AG04449 (cell line): Measurements from ENCODE around the gene TTN.
"Not testable (repeated sequence)": the region's sequence is repeated elsewhere in the genome, so short reads cannot be mapped to it uniquely, and the experiment has no call there.

Experiments
- CTCF ChIA-PET: fragments of 350-600 bp; formaldehyde crosslinking; extraction: SDS; loops from one replicate; lab custom pipeline; 2021; ENCODE audit warnings: antibody characterized with exemption; lab: Yijun Ruan, JAX
- POLR2A ChIA-PET: fragments of 400-600, 350-600 bp; formaldehyde crosslinking; extraction: SDS; loops from one replicate; lab custom pipeline; 2020; ENCODE audit warnings: antibody characterized with exemption, inconsistent platforms; lab: Yijun Ruan, JAX
- DNase-seq: peaks from one replicate; pipeline ENCODE4 v3.0.0-alpha.2; 2010; ENCODE audit warnings: low read depth, low spot score
- H3K4me3 ChIP-seq: 2 replicates; pipeline ENCODE4 v1.5.1; 2011; ENCODE audit warnings: low read depth, mild to moderate bottlenecking, control low read depth, low read length
- CTCF ChIP-seq: IDR thresholded peaks from one replicate; pipeline ENCODE4 v1.5.1; 2011; ENCODE audit warnings: mild to moderate bottlenecking, moderate library complexity, low read length, control low read depth, inconsistent platforms; ENCODE audit not compliant: insufficient read depth; ENCODE audit errors: missing control alignments

TTN gene

GRCh38 chr2:178527592-178527991 lies 279.6 kb downstream of the TTN start:
- no peak overlapping the region for H3K4me3 ChIP-seq
- ChIA-PET POLR2A (no interaction called here), CTCF (interaction anchor here (1.0 kb wide), 1 partner anchor 10 kb away, joined by 3 read pairs; no protein-coding TSS in a partner anchor)
- DNase-seq, result no peak
- TF ChIP-seq CTCF, result no peak

GRCh38 chr2:178526256-178526655 lies 281.0 kb downstream of the TTN start:
- CTCF ChIA-PET, result no interaction called here
- TF ChIP-seq CTCF, result no peak
- no peak for DNase-seq
- POLR2A ChIA-PET, result no interaction called here
- no peak overlapping the region for H3K4me3 ChIP-seq

GRCh38 chr2:178525460-178525859 lies 281.8 kb downstream of the TTN start:
- POLR2A ChIA-PET, H3K4me3 ChIP-seq, CTCF ChIA-PET, DNase-seq: not testable (repeated sequence)

GRCh38 chr2:178525010-178525409 lies 282.2 kb downstream of the TTN start:
- POLR2A ChIA-PET, H3K4me3 ChIP-seq, CTCF ChIA-PET, DNase-seq: not testable (repeated sequence)

GRCh38 chr2:178523596-178524134 lies 283.6 kb downstream of the TTN start:
- no peak for DNase-seq
- POLR2A ChIA-PET, result no interaction called here
- H3K4me3 ChIP-seq, result peak overlapping the region; percentile 73
- no peak for TF ChIP-seq CTCF
- CTCF ChIA-PET, result interaction anchor here (0.9 to 1.7 kb wide), 4 partner anchors 8 to 30 kb away, joined by 3 to 8 read pairs (median 5); no protein-coding TSS in a partner anchor

- DNase-seq, result no peak
- ChIA-PET POLR2A (no interaction called here), CTCF (interaction anchor here (0.9 to 1.7 kb wide), 6 partner anchors 8 to 40 kb away, joined by 3 to 8 read pairs (median 4); no protein-coding TSS in a partner anchor)
- H3K4me3 ChIP-seq, result peak overlapping the region; percentile 73
- peak; percentile 87 for TF ChIP-seq CTCF
Observed at GRCh38 chr2:178522950-178523595, 284.1 kb downstream of the TTN start.

GRCh38 chr2:178521304-178522150 lies 285.7 kb downstream of the TTN start:
- ChIA-PET CTCF (interaction anchor here (1.5 kb wide), 1 partner anchor 10 kb away, joined by 5 read pairs; no protein-coding TSS in a partner anchor), POLR2A (no interaction called here)
- TF ChIP-seq CTCF, result no peak
- no peak for DNase-seq
- H3K4me3 ChIP-seq, result no peak overlapping the region
